ENCODE measurements around the gene FZR1. TPM values are rescaled to one million over a fixed set of nuclear protein-coding genes. Genes with fewer than 3 reads are reported as not detected.

Gene FZR1
- total and polyA plus RNA-seq, 9 of the 15 experiments (the other 6 are each of a cell fraction or from before 2014, with no cell fraction given): 0.18 to 48.0 (median 22.2) TPM

DNA sequence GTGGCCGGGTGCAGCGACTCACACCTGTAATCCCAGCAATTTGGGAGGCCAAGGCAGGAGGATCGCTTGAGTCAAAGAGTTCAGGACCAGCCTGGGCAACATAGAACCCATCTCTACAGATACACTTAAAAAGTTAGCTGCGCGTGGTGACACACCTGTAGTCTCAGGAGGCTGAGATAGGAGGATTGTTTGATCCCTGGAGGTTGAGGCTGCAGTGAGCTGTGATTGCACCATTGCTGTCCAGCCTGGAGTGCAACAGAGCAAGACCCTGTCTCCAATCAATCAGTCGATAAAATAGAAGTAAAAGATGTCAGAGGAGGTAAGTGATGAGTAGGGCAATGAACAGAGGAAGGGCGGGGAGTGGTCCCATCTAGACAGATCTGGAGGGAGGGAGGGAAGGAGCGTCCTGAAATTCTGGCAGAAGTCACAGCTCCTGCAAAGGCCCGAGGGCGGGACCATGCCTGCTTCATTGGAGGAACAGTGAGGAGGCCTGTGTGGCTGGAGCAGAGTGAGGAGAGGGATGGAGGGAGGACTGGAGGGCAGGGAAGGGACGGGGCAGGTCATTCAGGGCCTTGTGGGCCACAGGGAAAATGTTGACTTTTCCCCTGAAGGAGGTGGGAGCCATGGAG is 35.5 kb upstream of the FZR1 start:
- Histone ChIP-seq H3K4me2 (ENCODE audit: insufficient read depth, low read length) (no peak overlapping the region), H3K27me3 (ENCODE audit: control insufficient read depth in 2 of 2, insufficient read depth in 2 of 2, low read length in 2 of 2) (no peaks in the 10 kb centered on the region), H3K9me1 (ENCODE audit: control insufficient read depth, insufficient read depth, low read length) (no peaks in the 10 kb centered on the region), H3K4me1 (replicated peaks in 1 of 2; ENCODE audit: control insufficient read depth in 2 of 2, insufficient read depth in 2 of 2, low read length in 2 of 2) (peaks cover 0 to 14% of the 10 kb centered on the region in 2 experiments; a peak in 2 of 5 replicates), H3K27ac (ENCODE audit: extremely low read depth, low read depth, low read length) (no peak overlapping the region), H3K9ac (ENCODE audit: insufficient read depth in 1 of 2, low read depth in 2 of 2, low read length in 2 of 2) (no peak overlapping the region), H3K36me3 (ENCODE audit: control insufficient read depth, insufficient read depth, low read length) (no peaks in the 10 kb centered on the region), H3K79me2 (ENCODE audit: control insufficient read depth, insufficient read depth, low read length) (no peaks in the 10 kb centered on the region), H3K4me3 (no peak overlapping the region), H3K9me3 (replicated peaks; ENCODE audit: control insufficient read depth, insufficient read depth, low read depth, low read length) (peaks cover 7% of the 10 kb centered on the region), H2AFZ (ENCODE audit: low read depth, low read length) (no peak overlapping the region), H4K20me1 (replicated peaks; ENCODE audit: control insufficient read depth, insufficient read depth, low read length) (no peaks in the 10 kb centered on the region)
- ChIA-PET CTCF (ENCODE audit: low intra/inter-chr PET ratio) (interaction anchor here (0.9 to 2.4 kb wide), 3 partner anchors 146 to 166 kb away, joined by 3 to 11 read pairs (median 8); no protein-coding TSS in a partner anchor), POLR2A (interaction anchor here (0.7 to 1.2 kb wide), 3 partner anchors 13 to 51 kb away, joined by 3 read pairs; no protein-coding TSS in a partner anchor)
- no TSS peak for BruUV-seq (replicated peaks)
- FAIRE-seq (peak; percentile 64), DNase-seq (ENCODE audit: extremely low read depth in 1 of 4, low spot score in 3 of 4) (no peak), ATAC-seq (no peak)
- intact Hi-C loops (cut with micrococcal nuclease) (no loop called here), in situ Hi-C loops (cut with MboI) (loop anchor here (5.0 kb wide), 1 partner anchor 143 kb away; no protein-coding TSS in a partner anchor)
- TF ChIP-seq POU5F1 (IDR thresholded peaks at IDR 0.05; ENCODE audit: borderline replicate concordance, low read depth, low read length, partially characterized antibody) (no peak), KDM2B (CRISPR knock-in tag; IDR thresholded peaks at IDR 0.05) (no peak), TCF3 (CRISPR knock-in tag; IDR thresholded peaks at IDR 0.05) (no peak), EZH2 (IDR thresholded peaks at IDR 0.05; ENCODE audit: borderline replicate concordance, low read depth, low read length) (no peak), BACH1 (tag; IDR thresholded peaks at IDR 0.05) (no peak), DIDO1 (tag; IDR thresholded peaks at IDR 0.05; ENCODE audit: low read depth) (no peak)
- 26% methylated on average over 10 of the region's 11 CpGs for WGBS (ENCODE audit: insufficient coverage, low coverage, missing lambda C conversion rate)
